Astrocyte (in vitro differentiated cells and primary cell): ENCODE data around the gene CHGA.

Experiments used
- CTCF ChIP-seq: IDR thresholded peaks from 2 replicates; pipeline ENCODE4 v1.5.1; 2011; ENCODE audit warnings: low read depth, mild to moderate bottlenecking, inconsistent platforms, low read length, moderate library complexity; ENCODE audit not compliant: insufficient read depth
- EZH2 ChIP-seq: IDR thresholded peaks from 2 replicates; pipeline ENCODE4 v1.6.1; 2012; ENCODE audit warnings: mild to moderate bottlenecking, low read length, inconsistent platforms; ENCODE audit not compliant: insufficient read depth

GRCh38 chr14:92945544-92945943 lies 22.6 kb downstream of the CHGA start:
- TF ChIP-seq CTCF (no peak), EZH2 (no peak)
